Adrenal gland (tissue), 5 donors: ENCODE measurements around the gene MOB4.

Experiments used
- POLR2A ChIP-seq, 2 donors: fragments of 450-650 bp; IDR thresholded peaks; one replicate each; pipeline ENCODE4 v1.6.1; 2017; ENCODE audit warnings: antibody characterized with exemption in 2 of 2, mild to moderate bottlenecking in 2 of 2, moderate library complexity in 1 of 2
- TF ChIP-seq, protein P1 (sequence below), 6 experiments: fragments of 450-650 bp in 4 of 6; fragments of 200-600 bp in 2 of 6; sonication (generic) in 1 of 6; IDR thresholded peaks; 1 replicate in 5 of 6; 2 replicates in 1 of 6; pipeline versions ENCODE4 v1.5.1 to v1.8.0; 2016 to 2021; ENCODE audit warnings: antibody characterized with exemption in 6 of 6, mild to moderate bottlenecking in 2 of 6, moderate library complexity in 1 of 6
- donor health status: DM: no; HTN: no; CAD: no.

DNA sequence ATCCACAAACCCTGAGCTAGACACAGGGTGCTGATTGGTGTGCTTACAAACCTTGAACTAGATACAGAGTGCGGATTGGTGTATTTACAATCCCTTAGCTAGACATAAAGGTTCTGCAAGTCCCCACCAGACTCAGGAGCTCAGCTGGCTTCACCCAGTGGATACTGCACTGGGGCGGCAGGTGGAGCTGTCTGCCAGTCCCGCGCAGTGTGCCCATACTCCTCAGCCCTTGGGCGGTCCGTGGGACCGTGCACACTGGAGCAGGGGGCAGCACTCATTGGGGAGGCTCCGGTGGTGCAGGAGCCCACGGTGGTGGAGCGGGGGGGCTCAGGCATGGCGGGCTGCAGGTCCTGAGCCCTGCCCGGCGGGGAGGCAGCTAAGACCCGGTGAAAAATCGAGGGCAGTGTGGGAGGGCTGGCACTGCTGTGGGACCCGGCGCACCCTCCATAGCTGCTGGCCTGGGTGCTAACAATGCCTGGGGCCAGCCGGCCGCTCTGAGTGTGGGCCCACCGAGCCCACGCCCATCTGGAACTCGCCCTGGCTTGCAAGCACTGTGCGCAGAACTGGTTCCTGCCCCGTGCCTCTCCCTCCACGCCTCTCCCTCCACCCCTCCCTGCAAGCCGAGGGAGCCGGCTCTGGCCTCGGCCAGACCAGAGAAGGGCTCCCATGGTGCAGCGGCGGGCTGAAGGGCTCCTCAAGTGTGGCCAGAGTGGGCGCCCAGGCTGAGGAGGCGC, 75.6 kb downstream of the MOB4 start:
- TF ChIP-seq, protein P1, sequence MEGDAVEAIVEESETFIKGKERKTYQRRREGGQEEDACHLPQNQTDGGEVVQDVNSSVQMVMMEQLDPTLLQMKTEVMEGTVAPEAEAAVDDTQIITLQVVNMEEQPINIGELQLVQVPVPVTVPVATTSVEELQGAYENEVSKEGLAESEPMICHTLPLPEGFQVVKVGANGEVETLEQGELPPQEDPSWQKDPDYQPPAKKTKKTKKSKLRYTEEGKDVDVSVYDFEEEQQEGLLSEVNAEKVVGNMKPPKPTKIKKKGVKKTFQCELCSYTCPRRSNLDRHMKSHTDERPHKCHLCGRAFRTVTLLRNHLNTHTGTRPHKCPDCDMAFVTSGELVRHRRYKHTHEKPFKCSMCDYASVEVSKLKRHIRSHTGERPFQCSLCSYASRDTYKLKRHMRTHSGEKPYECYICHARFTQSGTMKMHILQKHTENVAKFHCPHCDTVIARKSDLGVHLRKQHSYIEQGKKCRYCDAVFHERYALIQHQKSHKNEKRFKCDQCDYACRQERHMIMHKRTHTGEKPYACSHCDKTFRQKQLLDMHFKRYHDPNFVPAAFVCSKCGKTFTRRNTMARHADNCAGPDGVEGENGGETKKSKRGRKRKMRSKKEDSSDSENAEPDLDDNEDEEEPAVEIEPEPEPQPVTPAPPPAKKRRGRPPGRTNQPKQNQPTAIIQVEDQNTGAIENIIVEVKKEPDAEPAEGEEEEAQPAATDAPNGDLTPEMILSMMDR (IDR thresholded peaks at IDR 0.05), result no peak
- TF ChIP-seq POLR2A (IDR thresholded peaks at IDR 0.05), result no peak
